Measurements from ENCODE around the gene TNPO1. TPM values are rescaled to one million over a fixed set of nuclear protein-coding genes. Genes with fewer than 3 reads are reported as not detected.
A peak's percentile ranks its signal among the peaks of the same experiment; 100 is the strongest.

The TNPO1 gene
- total and polyA plus RNA-seq, 12 donors = 5.3 to 78.0 (median 67.5) TPM

DNA sequence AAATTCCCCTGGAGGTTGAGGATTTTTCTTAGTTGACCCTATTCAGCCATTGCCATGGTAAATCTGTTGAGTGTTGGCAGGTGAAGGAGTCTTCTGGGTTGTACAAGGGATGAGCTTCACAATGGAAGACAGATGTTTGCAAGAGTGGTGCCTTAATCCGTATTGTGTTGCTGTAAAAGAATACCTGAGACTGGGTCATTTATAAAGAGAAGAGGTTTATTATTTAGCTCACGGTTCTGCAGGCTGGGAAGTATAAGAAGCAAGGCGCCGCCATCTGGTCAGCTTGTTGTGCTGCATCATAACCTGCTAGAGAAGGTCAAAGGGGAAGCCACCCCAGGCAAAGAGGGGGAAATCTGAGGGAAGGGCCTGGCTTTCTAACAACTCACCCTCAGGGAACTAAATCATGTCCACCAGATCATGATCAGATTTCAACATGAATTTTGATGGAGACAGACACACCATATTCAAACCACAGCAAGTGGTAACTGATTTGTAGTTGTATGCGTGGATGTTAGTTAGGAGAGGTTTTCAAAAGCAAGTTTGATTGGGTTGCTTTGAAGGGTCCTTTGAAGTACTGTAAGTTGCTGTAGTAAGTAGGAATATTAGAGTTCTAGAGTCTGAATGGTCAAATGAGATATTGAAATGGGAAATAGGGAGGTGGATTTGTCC is 2.5 kb downstream of the TNPO1 start:
- TF ChIP-seq, protein P1, sequence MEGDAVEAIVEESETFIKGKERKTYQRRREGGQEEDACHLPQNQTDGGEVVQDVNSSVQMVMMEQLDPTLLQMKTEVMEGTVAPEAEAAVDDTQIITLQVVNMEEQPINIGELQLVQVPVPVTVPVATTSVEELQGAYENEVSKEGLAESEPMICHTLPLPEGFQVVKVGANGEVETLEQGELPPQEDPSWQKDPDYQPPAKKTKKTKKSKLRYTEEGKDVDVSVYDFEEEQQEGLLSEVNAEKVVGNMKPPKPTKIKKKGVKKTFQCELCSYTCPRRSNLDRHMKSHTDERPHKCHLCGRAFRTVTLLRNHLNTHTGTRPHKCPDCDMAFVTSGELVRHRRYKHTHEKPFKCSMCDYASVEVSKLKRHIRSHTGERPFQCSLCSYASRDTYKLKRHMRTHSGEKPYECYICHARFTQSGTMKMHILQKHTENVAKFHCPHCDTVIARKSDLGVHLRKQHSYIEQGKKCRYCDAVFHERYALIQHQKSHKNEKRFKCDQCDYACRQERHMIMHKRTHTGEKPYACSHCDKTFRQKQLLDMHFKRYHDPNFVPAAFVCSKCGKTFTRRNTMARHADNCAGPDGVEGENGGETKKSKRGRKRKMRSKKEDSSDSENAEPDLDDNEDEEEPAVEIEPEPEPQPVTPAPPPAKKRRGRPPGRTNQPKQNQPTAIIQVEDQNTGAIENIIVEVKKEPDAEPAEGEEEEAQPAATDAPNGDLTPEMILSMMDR (IDR thresholded peaks at IDR 0.05) = peak in 8 of 9 donors; percentile 19 to 74 (median 62)
- Histone ChIP-seq H3K36me3 (no peaks in the 10 kb centered on the region), H3K4me1 (peaks cover 0 to 56% (median 41%) of the 10 kb centered on the region in 9 donors), H3K4me3 (peak overlapping the region in 2 of 10 donors; percentile 78 to 89), H3K9me3 (no peaks in the 10 kb centered on the region), H3K27me3 (no peaks in the 10 kb centered on the region), H3K27ac (no peak overlapping the region)
- intact Hi-C loops (cut with DNase I) = loop anchor here (2.0 to 10.0 kb wide), 9 partner anchors 33 to 454 kb away; no protein-coding TSS in a partner anchor
- no peak for ATAC-seq
- peak; percentile 49 to 51 for DNase-seq
- 38 to 53% methylated on average over 5 of the region's 5 CpGs for WGBS, 2 donors

DNA sequence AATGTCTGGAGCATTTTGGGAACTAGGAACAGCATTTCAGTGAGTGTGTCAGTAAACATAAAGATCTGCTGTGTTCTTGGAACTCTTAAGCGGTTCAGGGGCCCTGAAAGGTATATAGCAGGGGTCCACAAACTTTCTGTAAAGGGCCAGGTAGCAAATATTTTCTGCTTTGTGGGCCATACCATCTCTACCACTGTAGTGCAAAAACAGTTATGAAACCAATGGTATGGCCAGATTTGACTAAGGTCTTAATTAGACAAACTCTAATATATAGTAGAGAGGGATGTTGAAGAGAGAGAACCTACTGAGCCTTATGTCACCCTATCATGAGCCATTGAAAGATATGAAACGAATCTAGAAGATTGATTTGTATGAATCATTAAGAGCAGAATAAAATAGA is 5.3 kb downstream of the TNPO1 start:
- Histone ChIP-seq H3K27ac (no peak overlapping the region), H3K27me3 (no peaks in the 10 kb centered on the region), H3K4me1 (peaks cover 0 to 50% (median 40%) of the 10 kb centered on the region in 9 donors), H3K9me3 (no peaks in the 10 kb centered on the region), H3K36me3 (no peaks in the 10 kb centered on the region), H3K4me3 (no peak overlapping the region)
- WGBS, 2 donors = 88% methylated on average over 2 of the region's 2 CpGs
- TF ChIP-seq, protein P1 (IDR thresholded peaks at IDR 0.05) = no peak
- DNase-seq (no peak), ATAC-seq (no peak)
- intact Hi-C loops (cut with DNase I) = loop anchor here in 3 of 10 donors (10.0 kb wide), 3 partner anchors 267 to 467 kb away; no protein-coding TSS in a partner anchor

DNA sequence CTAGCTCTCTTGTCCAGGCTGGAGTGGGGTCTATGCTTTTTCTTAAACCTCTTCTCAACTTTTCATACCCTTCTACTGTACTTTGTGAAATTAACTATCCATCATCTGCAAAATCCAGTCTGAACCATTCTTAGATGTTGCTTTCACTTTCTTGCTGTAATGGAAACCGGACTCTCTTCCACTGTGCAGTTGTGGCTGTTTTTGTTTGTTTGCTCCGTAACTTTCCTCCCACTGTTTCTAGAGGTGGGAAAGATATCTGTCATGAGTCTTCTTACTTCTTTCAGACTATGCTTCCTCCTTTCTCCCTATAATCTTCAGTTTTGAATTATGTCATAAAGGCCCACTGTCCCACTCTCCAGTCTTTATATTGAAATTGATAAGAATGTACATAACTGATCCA is 6.5 kb downstream of the TNPO1 start:
- DNase-seq (no peak), ATAC-seq (no peak)
- Histone ChIP-seq H3K27ac (no peak overlapping the region), H3K4me1 (peaks cover 0 to 44% (median 33%) of the 10 kb centered on the region in 9 donors), H3K9me3 (no peaks in the 10 kb centered on the region), H3K36me3 (no peaks in the 10 kb centered on the region), H3K27me3 (no peaks in the 10 kb centered on the region), H3K4me3 (no peak overlapping the region)
- TF ChIP-seq, protein P1 (IDR thresholded peaks at IDR 0.05) = no peak
- intact Hi-C loops (cut with DNase I) = loop anchor here in 3 of 10 donors (10.0 kb wide), 3 partner anchors 268 to 468 kb away; no protein-coding TSS in a partner anchor
- 76 to 90% methylated on average over 2 of the region's 2 CpGs for WGBS, 2 donors

DNA sequence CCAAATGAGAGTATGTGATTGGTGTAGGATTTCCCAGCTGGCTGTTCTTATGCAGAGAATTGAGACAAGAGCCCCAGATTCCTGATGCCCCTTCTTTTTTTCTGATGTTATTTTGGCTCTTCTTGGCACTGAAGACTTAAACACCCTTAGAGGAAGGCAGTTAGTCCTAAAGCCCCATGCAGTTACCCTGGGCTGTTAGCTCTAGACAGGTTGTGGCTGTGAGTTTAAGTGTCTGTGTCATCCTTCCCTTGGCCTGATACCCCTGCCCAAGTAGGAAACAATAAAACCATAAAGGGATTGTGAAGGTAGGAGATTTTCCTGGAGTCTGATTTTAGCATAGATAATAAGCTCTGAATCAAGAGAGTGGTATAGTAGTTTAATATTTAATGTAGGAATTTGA is 13.2 kb downstream of the TNPO1 start:
- Histone ChIP-seq H3K4me1 (peaks cover 0 to 13% (median 4%) of the 10 kb centered on the region in 9 donors), H3K27me3 (no peaks in the 10 kb centered on the region), H3K27ac (no peak overlapping the region), H3K9me3 (no peaks in the 10 kb centered on the region), H3K36me3 (no peaks in the 10 kb centered on the region), H3K4me3 (no peak overlapping the region)
- TF ChIP-seq, protein P1 (IDR thresholded peaks at IDR 0.05) = no peak
- no peak for DNase-seq
- ATAC-seq = no peak
- intact Hi-C loops (cut with DNase I) = loop anchor here in 3 of 10 donors (10.0 kb wide), 3 partner anchors 275 to 475 kb away; no protein-coding TSS in a partner anchor

Measured in heart right ventricle (tissue), 16 donors.